HG03558 (cell line): ENCODE data around the gene PSMB9.

Experiments used
- ATAC-seq: cut with Tn5 transposase; IDR thresholded peaks from one replicate; pipeline ENCODE4 v1.9.1; 2021; ENCODE audit warnings: moderate number of reproducible peaks; ENCODE audit not compliant: unreplicated experiment; ENCODE audit errors: extremely low read depth

The PSMB9 gene

GRCh38 chr6:32890831-32891230 lies 36.8 kb downstream of the PSMB9 start:
- ATAC-seq: no peak

DNA sequence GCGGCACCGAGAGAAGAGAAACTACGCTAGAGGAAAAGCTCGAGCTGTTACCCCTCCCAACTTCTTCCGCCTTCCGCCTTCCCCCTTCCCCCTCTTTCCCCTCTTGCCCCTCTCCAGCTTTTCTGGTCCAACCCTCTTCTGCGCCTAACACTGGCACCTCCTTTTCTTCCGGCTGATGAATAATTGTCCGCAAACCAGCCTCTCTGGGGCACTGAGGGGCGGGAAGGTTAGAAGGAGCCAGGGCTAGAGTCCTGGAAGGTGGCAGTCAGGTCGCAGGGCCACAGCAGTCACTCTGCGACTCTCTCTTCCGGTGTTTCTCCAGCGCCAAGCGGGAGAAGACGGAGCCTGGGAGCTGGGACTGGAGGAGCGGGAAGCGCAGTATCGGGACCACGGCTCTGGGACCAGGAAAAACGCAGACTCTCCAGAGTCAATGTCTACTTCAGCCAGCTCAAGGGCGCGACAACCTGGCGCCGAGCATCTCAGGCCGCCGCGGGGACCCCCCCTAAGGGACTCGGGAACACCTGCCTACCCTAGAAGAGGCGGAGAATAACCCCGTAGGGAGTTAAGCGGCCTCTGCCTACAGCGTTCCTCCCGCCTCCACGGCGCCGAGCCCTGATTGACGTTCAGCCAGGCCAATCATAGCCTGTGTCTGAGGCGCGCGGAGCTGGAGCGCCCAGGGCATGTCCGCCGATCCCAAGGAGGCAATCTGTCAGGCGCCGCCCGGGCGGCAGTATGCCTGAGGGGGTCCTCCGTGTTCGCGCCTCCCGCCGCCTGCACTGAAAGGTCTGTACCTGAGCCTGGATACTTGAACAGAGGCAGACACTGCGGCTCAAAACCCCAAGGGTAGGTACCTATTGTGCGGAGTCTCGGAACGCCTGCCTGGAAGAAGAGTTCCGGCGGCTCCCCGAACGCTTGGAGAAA lies 40.4 kb downstream of the PSMB9 start:
- peak; percentile 90 for ATAC-seq

DNA sequence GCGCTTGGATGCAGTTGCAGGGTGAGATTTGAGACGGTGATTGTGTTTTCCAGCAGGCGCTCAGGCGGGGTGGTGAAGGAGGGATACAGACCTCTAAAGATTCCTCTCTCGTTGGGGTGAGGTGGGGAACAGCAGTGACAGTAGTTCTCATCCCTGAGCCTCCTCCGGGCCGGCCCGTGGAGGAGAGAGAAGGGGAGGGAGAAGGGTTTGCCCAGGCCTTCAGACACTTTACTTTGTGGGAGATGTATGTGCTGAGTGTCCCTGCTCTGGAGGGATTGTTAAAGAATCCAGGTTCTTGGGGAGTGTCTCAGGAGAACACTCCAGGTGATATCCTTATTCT lies 41.0 kb downstream of the PSMB9 start:
- no peak for ATAC-seq

- ATAC-seq: no peak
Measured at GRCh38 chr6:32903952-32904351, 50.0 kb downstream of the PSMB9 start.

- ATAC-seq: no peak
Measured at GRCh38 chr6:32905078-32905477, 51.1 kb downstream of the PSMB9 start.

GRCh38 chr6:32906539-32906938 lies 52.5 kb downstream of the PSMB9 start:
- ATAC-seq: no peak

- no peak for ATAC-seq
Measured at GRCh38 chr6:32908897-32909296, 54.9 kb downstream of the PSMB9 start.
